ENCODE results near the gene DNAJB2. TPM values are rescaled to one million over a fixed set of nuclear protein-coding genes. Genes with fewer than 3 reads are reported as not detected.

The DNAJB2 gene
- total RNA-seq, 2 donors from 2014 or later, result 65.8 to 71.1 TPM

DNA sequence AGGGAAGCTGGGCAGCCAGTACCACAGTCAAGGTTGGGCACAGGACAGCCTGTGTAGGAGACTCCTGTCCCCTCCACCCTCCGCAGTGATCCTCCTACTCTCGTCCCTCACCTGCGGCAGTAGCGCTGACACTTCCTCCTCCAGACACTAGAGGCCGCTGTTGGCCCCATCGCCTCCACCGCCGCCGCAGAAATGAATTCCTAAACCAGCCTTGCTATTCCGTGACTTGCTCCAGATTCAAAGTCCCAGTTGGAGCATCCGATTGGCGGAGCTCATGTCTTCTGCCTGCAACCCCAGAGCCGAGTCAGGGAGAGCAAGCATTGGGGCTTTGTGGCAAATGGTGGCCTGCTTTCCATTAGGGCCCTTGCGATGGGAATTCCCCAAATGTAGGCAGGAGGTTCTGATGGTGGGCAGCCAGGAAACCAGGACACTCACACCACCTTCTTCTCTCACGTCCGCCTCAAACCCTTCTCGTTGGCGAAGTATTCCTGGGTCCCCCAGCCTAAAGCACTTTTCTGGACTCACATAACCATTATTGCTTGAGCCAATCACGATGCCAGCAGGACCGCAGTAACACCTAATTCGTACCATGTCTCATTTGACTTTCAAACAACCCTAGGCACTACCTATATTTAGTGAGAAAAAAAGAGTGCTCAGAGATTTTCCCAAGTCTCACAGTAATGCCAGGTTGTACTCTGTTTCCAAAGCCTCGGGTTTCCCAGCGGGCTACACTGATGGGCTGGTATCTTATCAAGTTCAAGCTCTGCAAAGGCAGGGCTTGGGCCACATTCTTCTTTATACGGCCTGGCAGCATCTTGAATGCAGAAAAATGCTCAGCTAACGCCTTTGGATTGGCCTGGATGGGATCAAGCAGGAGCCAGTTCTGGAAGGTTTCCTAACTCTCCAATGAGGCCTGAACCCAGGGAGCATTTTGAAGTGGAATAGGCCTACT lies 1.2 kb upstream of the DNAJB2 start:
- Histone ChIP-seq H3K4me1 (peaks cover 6% of the 10 kb centered on the region), H3K9me3 (no peaks in the 10 kb centered on the region), H3K36me3 (no peaks in the 10 kb centered on the region), H3K4me3 (no peak overlapping the region), H3K27ac (peak overlapping the region; percentile 97), H3K27me3 (no peaks in the 10 kb centered on the region), H3K9ac (ENCODE audit: low read depth in 2 of 2, low read length in 2 of 2) (peak overlapping the region; percentile 36 to 90)
- intact Hi-C loops (cut with DNase I), result no loop called here
- TF ChIP-seq, protein P1, sequence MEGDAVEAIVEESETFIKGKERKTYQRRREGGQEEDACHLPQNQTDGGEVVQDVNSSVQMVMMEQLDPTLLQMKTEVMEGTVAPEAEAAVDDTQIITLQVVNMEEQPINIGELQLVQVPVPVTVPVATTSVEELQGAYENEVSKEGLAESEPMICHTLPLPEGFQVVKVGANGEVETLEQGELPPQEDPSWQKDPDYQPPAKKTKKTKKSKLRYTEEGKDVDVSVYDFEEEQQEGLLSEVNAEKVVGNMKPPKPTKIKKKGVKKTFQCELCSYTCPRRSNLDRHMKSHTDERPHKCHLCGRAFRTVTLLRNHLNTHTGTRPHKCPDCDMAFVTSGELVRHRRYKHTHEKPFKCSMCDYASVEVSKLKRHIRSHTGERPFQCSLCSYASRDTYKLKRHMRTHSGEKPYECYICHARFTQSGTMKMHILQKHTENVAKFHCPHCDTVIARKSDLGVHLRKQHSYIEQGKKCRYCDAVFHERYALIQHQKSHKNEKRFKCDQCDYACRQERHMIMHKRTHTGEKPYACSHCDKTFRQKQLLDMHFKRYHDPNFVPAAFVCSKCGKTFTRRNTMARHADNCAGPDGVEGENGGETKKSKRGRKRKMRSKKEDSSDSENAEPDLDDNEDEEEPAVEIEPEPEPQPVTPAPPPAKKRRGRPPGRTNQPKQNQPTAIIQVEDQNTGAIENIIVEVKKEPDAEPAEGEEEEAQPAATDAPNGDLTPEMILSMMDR (IDR thresholded peaks at IDR 0.05), result peak; percentile 98
- peak; percentile 86 for DNase-seq

DNA sequence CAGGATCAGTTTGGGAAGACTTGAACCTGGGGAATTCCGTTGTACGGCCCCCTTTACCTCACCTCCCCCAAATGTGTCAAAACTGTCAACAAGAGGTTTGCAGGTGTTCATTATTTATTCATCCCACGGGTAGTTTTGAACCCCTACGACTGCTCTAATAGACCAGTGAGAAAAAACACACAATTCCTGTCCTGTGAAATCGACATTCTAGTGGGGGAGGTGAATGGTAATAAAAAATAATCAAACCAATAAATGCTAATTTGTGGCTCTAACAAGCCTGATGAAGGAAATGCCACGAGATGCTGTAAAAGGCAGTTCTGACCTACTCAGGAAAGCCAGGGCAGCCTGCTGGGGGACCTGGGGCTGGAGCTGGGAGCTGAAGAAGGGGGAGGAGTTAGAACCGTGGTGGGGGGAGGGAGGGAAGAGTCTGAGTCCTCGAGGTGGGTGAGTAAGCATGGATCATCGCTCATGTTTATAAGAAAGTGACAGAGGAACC lies 463 bp upstream of the DNAJB2 start:
- no peak for DNase-seq
- no peaks in the 10 kb centered on the region for H3K9me3 ChIP-seq
- no peaks in the 10 kb centered on the region for H3K27me3 ChIP-seq
- TF ChIP-seq, protein P1 (IDR thresholded peaks at IDR 0.05), result no peak
- H3K9ac ChIP-seq (ENCODE audit: low read depth in 2 of 2, low read length in 2 of 2), result peak overlapping the region; percentile 88 to 90
- peaks cover 6% of the 10 kb centered on the region for H3K4me1 ChIP-seq
- peak overlapping the region; percentile 97 for H3K27ac ChIP-seq
- no peaks in the 10 kb centered on the region for H3K36me3 ChIP-seq
- H3K4me3 ChIP-seq, result peak overlapping the region; percentile 53
- intact Hi-C loops (cut with DNase I), result no loop called here

DNA sequence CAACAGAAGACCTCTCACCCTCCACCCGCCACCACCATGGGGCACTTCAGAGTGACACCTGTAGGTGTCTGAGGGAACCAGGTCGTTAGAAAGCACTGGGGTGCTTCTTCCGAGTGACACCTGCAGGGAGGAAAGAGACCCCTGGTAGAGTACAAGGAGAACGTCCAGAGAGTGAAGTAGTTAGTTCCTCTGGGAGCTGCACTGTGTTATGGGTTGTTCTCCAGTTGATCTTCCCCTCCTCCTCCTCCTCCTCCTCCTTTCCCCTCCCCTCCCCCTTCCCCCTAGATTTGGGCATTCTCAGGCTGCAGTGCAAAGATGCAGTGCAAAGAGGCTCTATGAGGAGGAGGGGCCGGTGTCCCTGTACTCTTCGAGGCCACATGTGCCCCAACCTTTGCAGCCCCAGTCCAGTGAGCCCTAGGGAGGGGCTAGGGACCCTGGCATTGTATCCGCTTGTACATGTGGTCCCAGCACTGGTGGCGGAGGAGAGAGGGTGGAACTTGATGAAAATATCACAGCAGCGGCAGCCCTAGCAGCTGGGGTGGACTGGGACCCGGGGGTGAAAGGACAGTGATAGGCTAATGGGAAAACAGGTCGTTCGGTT lies 850 bp downstream of the DNAJB2 start:
- H3K27me3 ChIP-seq, result no peaks in the 10 kb centered on the region
- peak overlapping the region; percentile 53 for H3K4me3 ChIP-seq
- TF ChIP-seq, protein P1 (IDR thresholded peaks at IDR 0.05), result no peak
- H3K36me3 ChIP-seq, result no peaks in the 10 kb centered on the region
- intact Hi-C loops (cut with DNase I), result no loop called here
- no peak for DNase-seq
- peaks cover 6% of the 10 kb centered on the region for H3K4me1 ChIP-seq
- H3K9me3 ChIP-seq, result no peaks in the 10 kb centered on the region
- H3K9ac ChIP-seq (ENCODE audit: low read depth in 2 of 2, low read length in 2 of 2), result peak overlapping the region; percentile 88 to 90
- peak overlapping the region; percentile 97 for H3K27ac ChIP-seq

DNA sequence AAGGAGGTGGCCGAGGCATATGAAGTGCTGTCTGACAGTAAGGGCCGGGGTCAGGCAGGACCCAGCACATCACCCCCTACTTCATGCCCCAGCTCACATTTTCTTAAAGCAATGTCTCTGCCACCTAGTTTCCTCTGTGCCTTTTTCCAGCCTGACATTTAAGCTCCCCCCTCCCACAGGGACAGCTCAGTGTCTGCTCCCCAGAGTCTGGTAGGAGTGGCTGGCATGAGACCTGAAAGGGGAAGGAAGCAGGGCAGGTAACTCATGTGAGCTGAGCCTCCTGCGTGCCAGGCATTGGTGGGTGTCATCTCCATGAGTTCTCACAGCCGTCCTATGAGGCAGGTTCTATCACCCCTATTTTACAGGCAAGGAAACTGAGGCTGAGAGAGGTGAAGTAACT lies 1.5 kb downstream of the DNAJB2 start:
- H3K9ac ChIP-seq (ENCODE audit: low read depth in 2 of 2, low read length in 2 of 2), result no peak overlapping the region
- no peaks in the 10 kb centered on the region for H3K27me3 ChIP-seq
- TF ChIP-seq, protein P1 (IDR thresholded peaks at IDR 0.05), result no peak
- no peak overlapping the region for H3K4me3 ChIP-seq
- H3K9me3 ChIP-seq, result no peaks in the 10 kb centered on the region
- peaks cover 6% of the 10 kb centered on the region for H3K4me1 ChIP-seq
- H3K27ac ChIP-seq, result no peak overlapping the region
- intact Hi-C loops (cut with DNase I), result no loop called here
- no peaks in the 10 kb centered on the region for H3K36me3 ChIP-seq
- DNase-seq, result no peak

DNA sequence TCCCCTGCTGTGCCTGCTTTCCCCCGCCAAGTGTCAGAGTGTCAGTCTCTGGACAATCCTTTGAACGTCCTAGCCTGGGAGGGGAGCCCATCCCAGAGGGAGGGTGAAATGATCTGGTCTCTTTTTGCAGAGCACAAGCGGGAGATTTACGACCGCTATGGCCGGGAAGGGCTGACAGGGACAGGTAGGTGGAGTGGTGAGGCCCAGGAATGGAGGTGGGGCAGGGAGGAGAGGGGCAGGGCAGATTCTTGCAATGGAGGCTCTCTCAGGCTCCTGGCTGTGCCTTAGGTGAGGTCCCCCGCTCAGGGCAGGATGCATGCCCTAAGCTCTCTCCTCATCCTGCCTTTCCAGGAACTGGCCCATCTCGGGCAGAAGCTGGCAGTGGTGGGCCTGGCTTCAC lies 2.4 kb downstream of the DNAJB2 start:
- H3K4me3 ChIP-seq, result no peak overlapping the region
- TF ChIP-seq, protein P1 (IDR thresholded peaks at IDR 0.05), result no peak
- no peak overlapping the region for H3K27ac ChIP-seq
- intact Hi-C loops (cut with DNase I), result no loop called here
- no peaks in the 10 kb centered on the region for H3K27me3 ChIP-seq
- no peak overlapping the region for H3K9ac ChIP-seq (ENCODE audit: low read depth in 2 of 2, low read length in 2 of 2)
- peaks cover 6% of the 10 kb centered on the region for H3K4me1 ChIP-seq
- no peaks in the 10 kb centered on the region for H3K9me3 ChIP-seq
- no peak for DNase-seq
- no peaks in the 10 kb centered on the region for H3K36me3 ChIP-seq

Data from colonic mucosa (tissue), 4 donors.